Hepatocyte (in vitro differentiated cells): ENCODE data around the gene OPRL1. TPM values are rescaled to one million over a fixed set of nuclear protein-coding genes. Genes with fewer than 3 reads are reported as not detected.

Experiments used
- DNase-seq: peaks from one replicate; pipeline ENCODE4 v3.0.0-alpha.2; 2016; ENCODE audit warnings: low spot score
- H2AFZ ChIP-seq: fragments of 200-600 bp; sonication (generic); 2 replicates; pipeline ENCODE4 v1.6.0; 2016; ENCODE audit warnings: antibody characterized with exemption, mild to moderate bottlenecking
- H3K27ac ChIP-seq: fragments of 200-600 bp; sonication (generic); 2 replicates; pipeline ENCODE4 v1.5.1; 2016; ENCODE audit warnings: mild to moderate bottlenecking
- H3K27me3 ChIP-seq: fragments of 200-600 bp; sonication (generic); 2 replicates; pipeline ENCODE4 v1.6.1; 2016
- H3K36me3 ChIP-seq: fragments of 200-600 bp; sonication (generic); replicated peaks from 2 replicates; pipeline ENCODE4 v1.5.1; 2016; ENCODE audit warnings: low read depth; ENCODE audit not compliant: insufficient read depth
- H3K4me1 ChIP-seq: fragments of 200-600 bp; sonication (generic); 2 replicates; pipeline ENCODE4 v1.5.1; 2016; ENCODE audit warnings: mild to moderate bottlenecking, moderate library complexity; ENCODE audit not compliant: insufficient read depth
- H3K4me2 ChIP-seq: fragments of 200-600 bp; sonication (generic); 2 replicates; pipeline ENCODE4 v1.6.0; 2016
- H3K4me3 ChIP-seq: fragments of 200-600 bp; sonication (generic); 2 replicates; pipeline ENCODE4 v1.5.1; 2016; ENCODE audit warnings: mild to moderate bottlenecking
- H3K79me2 ChIP-seq: fragments of 200-600 bp; sonication (generic); 2 replicates; pipeline ENCODE4 v1.6.0; 2017; ENCODE audit warnings: mild to moderate bottlenecking
- H3K9me2 ChIP-seq: fragments of 200-600 bp; sonication (generic); replicated peaks from 2 replicates; pipeline ENCODE4 v1.6.0; 2017; ENCODE audit warnings: mild to moderate bottlenecking; ENCODE audit not compliant: insufficient read depth
- H3K9me3 ChIP-seq: fragments of 200-600 bp; sonication (generic); 2 replicates; pipeline ENCODE4 v1.5.1; 2016; ENCODE audit warnings: low read depth, mild to moderate bottlenecking
- H4K20me1 ChIP-seq: fragments of 200-600 bp; sonication (generic); 2 replicates; pipeline ENCODE4 v1.6.0; 2016; ENCODE audit warnings: mild to moderate bottlenecking; ENCODE audit not compliant: insufficient read depth, poor library complexity, severe bottlenecking
- CTCF ChIP-seq: fragments of 200-600 bp; sonication (generic); IDR thresholded peaks from 2 replicates; pipeline ENCODE4 v1.5.1; 2016; ENCODE audit warnings: antibody characterized with exemption, mild to moderate bottlenecking; ENCODE audit not compliant: poor library complexity
- EZH2 ChIP-seq: fragments of 200-600 bp; sonication (generic); IDR thresholded peaks from 2 replicates; pipeline ENCODE4 v1.6.1; 2016; ENCODE audit warnings: antibody characterized with exemption, mild to moderate bottlenecking, borderline replicate concordance
- EZH2phosphoT487 ChIP-seq: fragments of 200-600 bp; sonication (generic); IDR thresholded peaks from one replicate; pipeline ENCODE4 v1.6.1; 2018; ENCODE audit warnings: antibody characterized with exemption, mild to moderate bottlenecking, low read depth, moderate library complexity; ENCODE audit not compliant: unreplicated experiment, severe bottlenecking
- WGBS: methylation state at CpG from one replicate; pipeline ENCODE4 v1.1.6; 2016; ENCODE audit warnings: low lambda C conversion rate; ENCODE audit errors: missing lambda C conversion rate; 5-methylcytosine and 5-hydroxymethylcytosine counted together
- polyA plus RNA-seq: library from polyadenylated mRNA; unstranded; fragments of >200 nt; fragmentation: Nextera tagmentation; extraction: Ambion mirVana; gene quantifications from 2 replicates; pipeline ENCODE4 v1.2.1, GENCODE V29; 2016
- total RNA-seq: library from RNA; depleted of rRNA; stranded (reverse); fragments of >200 nt; gene quantifications from 2 replicates; pipeline ENCODE4 v1.2.3, GENCODE V29; 2014

The OPRL1 gene
- total and polyA plus RNA-seq, 2 experiments from 2014 or later = 0.50 to 1.5 TPM

GRCh38 chr20:64037498-64038213 is 42.2 kb upstream of the OPRL1 start:
- no peaks in the 10 kb centered on the region for H3K9me3 ChIP-seq
- no peak overlapping the region for H2AFZ ChIP-seq
- H3K9me2 ChIP-seq = no peaks in the 10 kb centered on the region
- H3K4me3 ChIP-seq = no peak overlapping the region
- H3K36me3 ChIP-seq = no peaks in the 10 kb centered on the region
- WGBS = 28% methylated on average over 15 of the region's 36 CpGs
- peaks cover 44% of the 10 kb centered on the region for H3K27me3 ChIP-seq
- peak overlapping the region; percentile 99 for H3K4me2 ChIP-seq
- no peaks in the 10 kb centered on the region for H3K79me2 ChIP-seq
- H3K27ac ChIP-seq = no peak overlapping the region
- DNase-seq = no peak
- peaks cover 31% of the 10 kb centered on the region for H3K4me1 ChIP-seq
- TF ChIP-seq EZH2phosphoT487 (no peak), EZH2 (no peak), CTCF (no peak)
- H4K20me1 ChIP-seq = peaks cover 6% of the 10 kb centered on the region

- H3K36me3 ChIP-seq = no peaks in the 10 kb centered on the region
- TF ChIP-seq EZH2 (no peak), EZH2phosphoT487 (no peak), CTCF (no peak)
- H3K9me3 ChIP-seq = no peaks in the 10 kb centered on the region
- peaks cover 44% of the 10 kb centered on the region for H3K27me3 ChIP-seq
- peaks cover under 1% of the 10 kb centered on the region for H4K20me1 ChIP-seq
- peak overlapping the region; percentile 99 for H3K4me2 ChIP-seq
- no peak for DNase-seq
- no peak overlapping the region for H2AFZ ChIP-seq
- peak overlapping the region; percentile 57 for H3K4me3 ChIP-seq
- H3K4me1 ChIP-seq = peaks cover 31% of the 10 kb centered on the region
- no peak overlapping the region for H3K27ac ChIP-seq
- no peaks in the 10 kb centered on the region for H3K9me2 ChIP-seq
- no peaks in the 10 kb centered on the region for H3K79me2 ChIP-seq
- WGBS = 0% methylated on average over 7 of the region's 30 CpGs
Measured at GRCh38 chr20:64038224-64038564, 41.7 kb upstream of the OPRL1 start.

GRCh38 chr20:64038565-64039292 is 41.2 kb upstream of the OPRL1 start:
- Histone ChIP-seq H3K4me3 (peak overlapping the region; percentile 57), H3K9me2 (no peaks in the 10 kb centered on the region), H2AFZ (peak overlapping the region; percentile 84), H3K27ac (no peak overlapping the region), H3K27me3 (peaks cover 49% of the 10 kb centered on the region), H3K4me2 (peak overlapping the region; percentile 99), H3K79me2 (no peaks in the 10 kb centered on the region), H4K20me1 (no peaks in the 10 kb centered on the region), H3K4me1 (peaks cover 31% of the 10 kb centered on the region), H3K9me3 (no peaks in the 10 kb centered on the region), H3K36me3 (no peaks in the 10 kb centered on the region)
- TF ChIP-seq EZH2phosphoT487 (no peak), CTCF (peak; percentile 62)
- 1% methylated on average over 83 of the region's 91 CpGs for whole genome bisulfite sequencing
- peak; percentile 90 for DNase-seq
